ENCODE measurements around the gene TRNP1.

The TRNP1 gene

DNA sequence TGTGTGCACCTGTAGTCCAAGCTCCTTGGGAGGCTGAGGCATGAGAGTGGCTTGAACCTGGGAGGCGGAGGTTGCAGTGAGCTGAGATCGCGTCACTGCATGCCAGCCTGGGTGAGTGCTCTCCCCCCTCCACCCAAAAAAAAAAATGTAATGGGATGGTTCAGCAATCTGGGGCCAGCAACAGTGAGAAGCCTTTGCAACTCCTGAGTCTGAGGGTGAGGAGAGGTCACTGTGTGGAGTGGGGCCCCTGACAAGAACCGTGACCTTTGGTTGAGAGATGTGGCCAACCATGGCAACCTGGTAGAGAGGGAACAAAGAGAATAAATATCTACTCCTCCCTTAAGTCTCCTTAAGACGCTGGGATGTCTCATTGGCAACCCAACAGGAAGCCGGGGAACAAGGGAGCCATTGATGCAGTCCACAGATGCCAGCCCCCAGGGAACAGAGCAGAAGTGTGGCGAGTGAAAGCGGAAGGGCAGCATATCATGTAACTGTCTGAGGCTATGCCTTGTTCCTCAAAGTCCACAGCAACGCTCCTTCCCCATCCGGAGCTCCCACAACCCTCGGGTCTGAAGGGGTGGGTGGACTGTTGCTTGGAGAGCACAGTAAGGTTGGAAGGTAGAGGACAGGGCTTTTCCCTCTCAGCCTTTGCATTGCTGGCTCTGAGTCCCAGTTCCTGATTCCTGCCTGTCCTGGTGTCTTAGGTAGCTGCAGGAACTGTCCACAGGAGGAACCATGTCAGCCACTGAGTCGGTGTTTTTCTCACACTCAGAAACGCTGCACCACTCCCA, 8.3 kb downstream of the TRNP1 start:
- no peak for DNase-seq (ENCODE audit: low spot score)

DNA sequence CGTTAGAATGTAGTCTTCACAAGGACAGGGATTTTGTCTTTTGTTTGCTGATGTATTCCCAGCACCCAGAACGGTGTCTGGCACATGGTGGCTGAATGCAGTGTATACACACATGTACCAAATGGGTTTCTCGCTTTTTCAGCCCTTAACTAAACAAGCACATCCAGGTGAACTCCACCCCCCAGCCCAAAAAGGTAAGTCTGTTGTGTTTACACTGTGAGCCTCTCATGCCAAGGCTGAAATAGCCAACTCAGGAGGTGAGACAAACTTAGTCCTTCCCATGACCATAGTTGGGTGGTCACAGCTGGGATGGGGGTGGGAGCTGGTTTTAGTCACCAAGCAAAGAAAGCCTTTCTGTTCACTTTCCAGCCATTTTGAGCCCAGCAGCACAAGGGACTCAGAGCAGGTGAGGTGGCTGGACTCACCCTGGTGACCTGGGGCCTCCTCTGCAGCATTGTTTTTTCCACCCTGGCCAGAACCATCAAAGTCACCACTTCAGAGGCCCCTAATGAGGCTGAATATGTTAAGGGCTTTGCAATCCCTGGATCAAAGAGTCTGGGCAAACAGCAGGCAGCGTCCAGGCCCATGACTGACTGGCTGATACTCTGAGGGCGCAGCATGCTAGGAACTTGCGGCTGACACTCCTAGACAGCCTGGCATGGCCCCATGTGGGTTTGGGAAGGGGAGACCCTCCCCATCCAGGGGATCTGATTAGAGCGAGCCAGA, 10.4 kb downstream of the TRNP1 start:
- DNase-seq (ENCODE audit: low spot score): no peak

DNA sequence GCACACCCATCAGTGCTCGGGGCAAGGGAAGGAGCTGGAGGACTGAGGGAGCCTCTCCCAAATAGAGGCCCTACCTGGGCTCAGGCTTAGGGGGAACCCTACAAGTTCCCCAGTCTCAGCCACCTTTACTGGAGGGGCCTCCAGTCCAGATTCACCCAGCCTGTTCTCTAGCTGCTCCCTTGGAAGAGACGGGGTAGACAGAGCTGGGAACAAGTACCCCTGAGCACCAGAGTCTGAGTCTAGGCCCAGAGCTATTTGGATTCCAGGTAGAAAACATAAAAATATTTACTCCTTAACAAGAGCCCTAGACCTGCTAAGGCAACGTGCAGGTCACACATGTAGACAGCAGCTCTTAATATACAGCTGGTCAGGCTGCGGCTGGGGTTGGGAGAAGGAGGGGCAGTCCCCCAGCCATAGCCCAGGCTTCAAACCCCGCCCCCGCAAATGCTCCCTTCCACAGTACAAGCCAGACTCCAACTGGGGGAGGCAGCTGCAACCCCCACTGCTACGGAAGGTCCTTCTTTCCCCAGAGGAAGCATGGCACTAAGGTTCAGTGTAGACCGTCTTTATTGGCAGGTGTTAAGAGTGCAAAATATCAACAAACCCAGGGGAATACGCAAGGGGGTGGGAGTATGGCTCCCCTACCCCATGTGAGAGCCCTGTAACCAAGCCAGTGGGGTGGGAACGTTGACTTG, 11.1 kb downstream of the TRNP1 start:
- DNase-seq (ENCODE audit: low spot score): no peak

DNA sequence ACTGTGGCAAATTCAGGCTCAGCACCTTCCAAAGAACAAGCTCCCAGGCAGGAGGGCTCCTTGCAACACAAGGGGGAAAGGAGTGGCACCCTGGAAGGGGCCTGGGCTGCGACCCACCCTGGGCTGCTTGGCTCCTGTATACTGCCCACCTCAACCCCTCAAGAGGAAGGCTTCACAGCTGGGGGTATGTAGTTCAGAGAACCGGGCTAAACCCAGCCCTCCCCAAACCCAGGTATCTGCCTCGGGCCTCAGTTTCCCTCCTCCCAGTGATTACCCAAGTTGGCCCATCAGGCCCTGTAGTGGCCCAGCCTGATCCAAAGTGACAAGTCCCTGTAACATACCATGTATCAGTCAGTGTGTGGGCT, 11.7 kb downstream of the TRNP1 start:
- no peak for DNase-seq (ENCODE audit: low spot score)

DNA sequence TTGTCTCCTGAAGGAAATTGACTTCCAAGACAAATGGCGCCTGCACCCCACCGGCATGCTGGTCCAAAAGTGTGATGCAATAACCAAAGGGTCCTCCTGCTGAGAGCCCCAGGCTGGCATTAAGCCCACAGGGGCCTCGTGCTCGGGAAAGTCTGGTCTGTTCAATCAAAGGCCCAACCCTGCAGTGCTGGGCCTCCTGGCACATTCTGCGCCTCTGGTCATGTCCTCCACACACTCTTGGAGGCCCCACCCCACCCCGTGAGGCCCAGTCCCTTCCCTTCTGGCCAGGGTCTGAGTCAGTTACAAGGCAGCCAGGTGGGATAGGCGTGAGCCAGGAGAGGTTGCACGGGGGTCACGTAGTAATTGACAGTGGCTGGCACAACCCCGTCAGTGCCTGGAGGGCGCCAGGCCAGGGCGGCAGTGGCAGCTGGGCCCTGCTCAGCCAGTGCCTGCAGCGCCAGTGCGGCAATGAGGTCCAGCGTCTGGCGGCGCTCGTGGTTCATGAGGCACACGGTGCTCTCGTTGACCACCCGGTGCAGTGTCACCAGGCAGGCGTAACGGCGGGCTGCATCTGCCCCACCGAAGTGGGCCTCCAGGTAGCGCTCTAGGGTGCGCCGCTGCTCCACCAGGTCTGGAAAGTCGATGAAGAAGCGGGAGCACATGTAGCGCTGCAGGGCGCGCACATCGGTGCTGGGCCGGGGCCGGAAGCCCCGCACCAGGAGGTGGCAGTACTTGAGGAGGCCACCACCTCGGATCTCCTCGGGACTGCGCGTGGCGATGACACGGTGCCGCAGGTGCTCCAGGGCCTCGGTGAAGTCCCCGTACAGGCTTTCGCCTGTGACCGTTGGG, 12.4 kb downstream of the TRNP1 start:
- DNase-seq (ENCODE audit: low spot score): no peak

DNA sequence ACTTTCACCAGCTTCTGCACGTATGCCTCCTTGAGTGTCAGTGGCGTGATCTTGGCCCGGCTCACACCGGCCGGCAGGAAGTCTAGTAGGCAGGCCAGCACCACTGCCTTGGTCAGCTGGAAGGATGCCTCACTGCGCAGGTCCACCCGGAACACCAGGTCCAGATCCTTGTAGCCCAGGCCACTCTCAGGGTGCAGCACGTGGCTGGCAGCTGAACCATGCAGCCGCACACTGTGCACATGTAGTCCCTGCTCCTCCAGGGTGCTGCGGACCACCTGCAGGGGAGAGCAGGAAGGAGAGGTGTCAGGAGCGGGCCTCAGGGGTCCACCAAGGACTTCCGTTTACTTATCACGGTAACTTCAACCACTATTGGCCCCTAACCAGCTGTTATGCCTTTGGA, 13.2 kb downstream of the TRNP1 start:
- DNase-seq (ENCODE audit: low spot score): no peak

DNA sequence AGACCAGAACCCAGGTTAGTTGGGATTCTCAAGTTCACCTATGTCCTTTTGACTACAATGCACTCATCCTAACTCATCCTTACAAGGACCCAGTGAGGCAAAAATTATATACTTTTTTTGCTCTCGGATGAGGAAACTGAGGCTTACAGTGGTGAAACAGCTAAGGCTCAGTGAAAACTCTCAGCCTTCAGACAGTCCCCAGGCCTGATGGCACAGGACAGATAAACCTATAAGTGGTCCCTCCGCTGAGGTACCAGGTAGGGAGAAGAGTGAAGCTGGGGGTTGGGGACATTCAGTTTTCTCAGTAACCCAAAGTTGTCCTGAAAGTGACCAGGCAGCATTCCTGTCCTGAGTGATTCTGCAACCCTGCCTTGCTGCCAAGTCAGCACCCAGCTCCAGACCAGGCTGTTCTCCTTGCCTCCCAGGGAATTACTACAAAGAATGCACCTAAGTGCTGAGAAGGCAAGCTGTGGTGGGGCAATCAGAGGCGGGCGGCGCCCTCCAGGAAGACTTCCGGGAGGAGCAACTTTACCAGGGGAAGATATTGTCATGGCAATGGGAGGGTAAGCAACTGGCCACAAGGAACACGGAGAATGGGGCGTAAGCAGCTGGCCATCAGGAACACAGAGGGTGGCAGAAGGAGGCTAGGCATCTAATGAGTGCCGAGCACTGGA, 14.6 kb downstream of the TRNP1 start:
- DNase-seq (ENCODE audit: low spot score): no peak

DNA sequence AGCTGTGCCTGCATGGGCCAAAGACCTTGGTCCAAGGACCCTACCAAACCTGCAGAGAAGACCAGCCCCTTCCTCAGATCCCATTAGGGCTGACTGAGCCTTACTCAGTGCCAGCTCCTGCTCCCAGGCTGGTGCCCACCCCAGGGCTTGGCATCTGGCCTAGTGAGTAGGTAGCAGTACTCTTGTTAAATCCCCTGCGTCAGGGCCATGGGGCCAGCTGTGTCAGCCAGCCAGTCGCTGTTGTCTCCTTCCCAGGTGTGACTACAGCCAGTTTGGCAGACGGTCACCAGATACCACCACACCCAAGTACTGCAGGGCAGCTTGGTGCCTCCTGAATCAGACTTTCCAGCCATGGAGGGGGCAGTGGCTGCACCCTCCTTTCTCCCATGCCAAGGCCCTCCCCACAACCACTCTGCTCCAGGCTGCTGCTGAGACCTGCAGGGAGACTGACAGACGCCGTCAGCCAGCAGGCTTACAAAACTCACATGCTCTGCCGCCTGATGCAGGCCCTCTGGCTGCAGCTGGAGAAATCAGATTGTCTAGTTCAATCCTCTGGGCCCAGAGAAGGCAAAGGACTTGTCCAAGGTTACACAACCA, 16.2 kb downstream of the TRNP1 start:
- DNase-seq (ENCODE audit: low spot score): no peak

DNA sequence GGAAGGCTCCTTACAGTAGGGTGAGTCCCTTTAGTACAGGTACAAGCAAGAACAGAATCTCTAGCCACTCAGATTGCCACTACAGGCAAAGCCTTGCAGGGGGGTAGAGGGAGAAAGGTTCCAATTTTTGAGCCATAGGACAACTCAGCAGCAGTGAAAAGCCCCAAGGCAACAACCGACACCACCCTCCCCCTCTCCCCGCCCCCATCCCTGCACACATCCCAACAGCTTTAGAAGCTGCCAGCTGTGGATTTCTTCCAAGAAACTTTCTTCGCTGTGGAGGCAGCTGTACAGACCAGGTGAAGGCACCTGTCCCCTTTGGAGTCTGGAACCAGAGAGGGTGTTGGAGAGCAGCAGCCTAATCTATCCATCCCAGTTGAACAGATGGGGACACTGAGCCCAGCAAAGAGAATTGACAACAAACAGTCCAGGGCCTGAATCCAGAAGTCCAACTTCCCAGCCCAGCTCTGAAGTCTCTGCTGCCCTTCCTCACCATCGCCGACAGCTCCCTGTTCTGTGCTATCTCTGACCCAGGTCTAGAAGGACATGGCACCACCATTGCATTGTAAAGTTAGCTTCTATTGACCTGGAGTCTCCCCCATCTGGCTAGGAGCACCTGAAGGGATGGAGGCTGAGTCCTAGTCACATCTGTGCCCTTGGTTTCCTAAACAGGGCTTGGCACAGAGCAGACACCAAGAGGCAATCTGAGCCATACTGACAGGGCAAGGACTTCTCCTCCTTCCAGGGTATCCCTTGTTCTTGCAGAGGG, 16.9 kb downstream of the TRNP1 start:
- no peak for DNase-seq (ENCODE audit: low spot score)

DNA sequence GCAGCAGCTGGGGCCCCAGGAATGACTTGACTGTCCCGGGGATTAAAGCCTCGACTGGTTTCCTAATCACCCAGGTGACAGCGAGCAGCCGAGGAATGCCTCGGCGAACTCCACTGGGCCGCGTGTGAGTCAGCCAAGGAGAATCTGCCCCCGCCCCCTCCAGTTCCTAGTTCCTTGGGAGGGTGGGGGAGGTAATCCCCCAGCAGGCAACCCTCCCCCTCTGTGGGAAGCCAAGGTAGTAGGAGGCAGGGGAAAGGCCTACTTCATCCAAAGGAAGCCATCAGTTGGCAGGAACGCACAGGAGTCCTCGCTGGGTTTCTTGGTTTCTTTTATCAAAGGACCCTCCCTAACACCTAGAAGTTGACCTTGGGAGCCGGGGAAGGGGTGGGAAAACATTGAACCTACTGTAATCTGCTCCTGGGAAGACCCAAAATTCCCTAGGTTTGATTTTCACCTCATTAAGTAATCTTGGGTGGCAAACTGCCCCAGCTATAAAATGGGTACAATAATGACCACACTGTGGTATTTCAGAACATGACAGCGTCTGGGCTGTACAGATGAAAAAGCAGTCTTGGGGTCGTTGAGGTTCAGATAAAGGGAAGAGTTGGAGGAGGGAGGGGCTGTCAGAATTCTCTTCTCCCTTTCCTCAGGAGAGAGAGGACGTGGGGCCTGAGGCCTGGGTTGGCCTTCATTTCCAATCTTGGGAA, 17.7 kb downstream of the TRNP1 start:
- DNase-seq (ENCODE audit: low spot score): no peak

DNA sequence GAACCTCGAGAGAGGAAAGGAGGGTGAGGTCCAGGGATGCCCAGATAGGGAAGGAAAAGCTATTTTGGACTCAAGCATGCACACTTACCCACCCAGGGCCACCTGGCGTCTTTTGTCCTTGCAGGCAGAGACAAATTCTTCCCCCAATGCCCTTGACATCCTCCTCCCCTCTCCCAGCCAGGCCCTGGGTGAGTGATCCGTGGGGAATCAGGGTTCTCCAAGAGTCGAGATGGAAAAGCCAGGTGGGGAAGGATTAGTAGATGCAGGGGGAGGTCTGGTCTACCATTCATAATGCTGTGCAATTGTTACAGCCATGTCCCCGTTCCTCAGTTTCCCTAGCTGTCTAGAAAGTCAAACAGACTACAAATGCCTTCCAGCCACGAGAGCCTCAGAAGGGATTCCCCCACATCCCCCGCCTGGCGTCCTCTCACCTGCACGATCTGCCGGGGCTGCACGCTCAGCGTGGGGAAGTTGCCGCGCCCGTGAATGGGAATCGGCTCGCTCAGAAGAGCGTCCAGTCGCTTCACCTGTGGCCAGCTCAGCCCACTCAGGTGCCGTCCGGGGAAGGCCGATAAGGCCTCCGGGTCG, 18.6 kb downstream of the TRNP1 start:
- no peak for DNase-seq (ENCODE audit: low spot score)

DNA sequence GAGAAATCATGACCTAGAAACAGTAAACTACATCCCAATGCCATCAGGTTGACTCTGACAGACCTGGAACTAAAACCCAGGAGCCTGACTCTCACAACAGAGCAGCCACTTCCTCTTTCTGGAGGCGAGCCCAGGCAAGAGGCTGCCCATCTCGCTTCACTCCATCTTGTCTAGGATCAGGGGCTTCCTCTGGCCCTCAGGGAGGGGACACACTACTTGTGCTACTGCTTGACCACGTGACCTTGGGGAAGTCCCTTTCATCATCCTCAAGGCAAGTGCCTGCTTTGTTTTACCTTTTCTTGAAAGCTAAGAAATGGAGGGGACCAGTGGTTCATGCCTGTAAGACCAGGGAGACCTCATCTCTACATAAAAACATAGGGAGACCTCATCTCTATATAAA, 21.8 kb downstream of the TRNP1 start:
- no peak for DNase-seq (ENCODE audit: low spot score)

DNA sequence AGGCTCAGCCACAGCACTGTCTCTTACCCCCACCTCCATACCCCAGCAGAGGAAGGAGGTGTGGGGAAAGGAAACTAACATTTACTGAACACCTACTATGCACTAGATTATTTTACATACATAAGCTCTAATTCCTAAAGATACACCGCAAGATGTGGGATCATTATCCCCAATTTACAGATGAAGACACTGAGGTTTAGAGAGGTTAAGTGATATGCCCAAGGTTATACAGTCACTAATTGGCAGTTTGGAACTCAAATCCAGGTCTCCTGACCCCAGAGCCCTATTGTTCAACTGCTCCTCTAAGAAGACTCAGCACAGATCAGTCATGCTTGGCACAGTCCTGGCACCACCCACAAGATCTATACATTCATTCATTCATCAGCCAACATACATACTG, 22.9 kb downstream of the TRNP1 start:
- DNase-seq (ENCODE audit: low spot score): no peak

DNA sequence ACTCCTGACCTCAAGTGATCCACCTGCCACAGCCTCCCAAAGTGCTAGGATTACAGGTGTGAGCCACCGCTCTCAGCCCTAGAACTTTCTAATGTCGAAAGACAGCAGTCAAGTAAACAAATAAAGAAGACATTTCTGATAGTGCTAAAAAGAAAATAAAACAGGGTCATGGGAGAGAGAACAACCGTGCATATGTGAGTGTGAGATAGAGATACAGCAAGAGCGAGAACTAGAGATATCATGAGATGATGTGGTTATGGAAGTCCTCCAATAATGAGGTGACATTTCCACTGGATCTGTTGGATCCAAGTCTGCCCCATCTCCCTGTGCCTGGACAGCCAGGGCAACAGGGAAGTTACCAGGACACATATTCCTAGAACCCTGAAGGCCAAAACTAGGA, 23.7 kb downstream of the TRNP1 start:
- DNase-seq (ENCODE audit: low spot score): no peak

DNA sequence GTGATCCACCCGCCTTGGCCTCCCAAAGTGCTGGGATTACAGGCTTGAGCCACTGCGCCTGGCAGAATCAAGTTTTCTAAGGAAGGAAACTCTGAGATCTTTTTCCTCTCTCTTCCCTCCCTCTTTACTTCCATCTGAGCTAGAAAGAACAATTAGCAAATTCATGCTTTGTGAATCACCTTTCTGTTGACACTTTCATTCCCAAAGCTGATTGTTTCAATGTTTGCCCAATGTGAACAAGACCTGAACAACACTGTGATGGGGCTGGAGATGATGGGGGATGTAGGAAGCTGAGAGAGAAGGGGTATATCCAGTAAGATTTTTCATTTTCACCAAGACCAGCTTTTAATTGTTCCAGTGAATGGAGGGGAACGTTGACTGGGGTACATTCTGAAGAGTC, 24.8 kb downstream of the TRNP1 start:
- no peak for DNase-seq (ENCODE audit: low spot score)

DNA sequence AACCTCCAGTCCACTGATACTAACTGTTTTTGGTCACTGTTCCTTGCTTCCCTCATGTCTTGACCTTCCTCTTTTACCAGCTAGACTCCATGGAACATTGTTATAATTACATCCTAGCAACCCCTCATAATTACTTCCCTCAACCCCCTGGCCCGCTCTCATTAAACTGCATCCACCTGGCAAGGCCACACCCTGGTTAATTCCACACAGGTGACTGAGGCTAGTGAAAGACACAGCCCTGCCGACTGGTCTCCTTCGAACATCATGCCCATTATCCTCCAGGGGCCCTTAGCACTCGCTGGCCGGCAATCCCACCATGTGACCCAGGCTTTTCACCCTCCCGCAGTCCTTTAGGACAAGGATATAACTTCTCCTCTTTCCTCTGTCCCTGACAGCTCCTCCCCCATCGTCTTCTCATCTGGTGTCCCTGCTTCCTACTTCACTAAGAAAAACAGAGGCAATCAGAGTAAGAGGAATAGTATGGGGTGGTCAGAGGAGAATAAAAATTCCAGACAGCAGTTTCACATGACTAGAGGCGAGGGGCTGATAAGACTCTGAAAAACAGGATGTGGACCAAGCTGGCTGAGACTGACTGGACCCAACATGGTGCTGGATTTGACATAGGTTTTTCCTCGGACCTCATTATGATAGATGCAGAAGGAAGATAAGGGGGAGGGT, 28.0 kb downstream of the TRNP1 start:
- no peak for DNase-seq (ENCODE audit: low spot score)

DNA sequence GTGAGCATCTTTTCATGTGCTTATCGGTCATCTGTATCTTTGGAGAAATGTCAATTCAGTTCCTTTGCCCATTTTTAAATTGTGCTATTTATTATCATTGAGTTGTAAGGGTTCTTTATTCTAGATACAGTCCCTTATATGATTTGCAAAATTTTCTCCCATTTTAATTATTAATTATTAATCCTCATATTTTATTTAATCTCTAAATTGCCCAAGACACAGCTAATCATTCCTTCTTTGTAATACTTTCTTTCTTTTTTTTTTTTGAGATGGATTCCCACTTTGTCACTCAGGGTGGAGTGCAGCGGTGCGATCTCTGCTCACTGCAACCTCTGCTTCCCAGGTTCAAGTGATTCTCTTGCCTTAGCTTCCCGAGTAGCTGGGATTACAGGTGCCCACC, 32.2 kb downstream of the TRNP1 start:
- DNase-seq (ENCODE audit: low spot score): no peak

DNA sequence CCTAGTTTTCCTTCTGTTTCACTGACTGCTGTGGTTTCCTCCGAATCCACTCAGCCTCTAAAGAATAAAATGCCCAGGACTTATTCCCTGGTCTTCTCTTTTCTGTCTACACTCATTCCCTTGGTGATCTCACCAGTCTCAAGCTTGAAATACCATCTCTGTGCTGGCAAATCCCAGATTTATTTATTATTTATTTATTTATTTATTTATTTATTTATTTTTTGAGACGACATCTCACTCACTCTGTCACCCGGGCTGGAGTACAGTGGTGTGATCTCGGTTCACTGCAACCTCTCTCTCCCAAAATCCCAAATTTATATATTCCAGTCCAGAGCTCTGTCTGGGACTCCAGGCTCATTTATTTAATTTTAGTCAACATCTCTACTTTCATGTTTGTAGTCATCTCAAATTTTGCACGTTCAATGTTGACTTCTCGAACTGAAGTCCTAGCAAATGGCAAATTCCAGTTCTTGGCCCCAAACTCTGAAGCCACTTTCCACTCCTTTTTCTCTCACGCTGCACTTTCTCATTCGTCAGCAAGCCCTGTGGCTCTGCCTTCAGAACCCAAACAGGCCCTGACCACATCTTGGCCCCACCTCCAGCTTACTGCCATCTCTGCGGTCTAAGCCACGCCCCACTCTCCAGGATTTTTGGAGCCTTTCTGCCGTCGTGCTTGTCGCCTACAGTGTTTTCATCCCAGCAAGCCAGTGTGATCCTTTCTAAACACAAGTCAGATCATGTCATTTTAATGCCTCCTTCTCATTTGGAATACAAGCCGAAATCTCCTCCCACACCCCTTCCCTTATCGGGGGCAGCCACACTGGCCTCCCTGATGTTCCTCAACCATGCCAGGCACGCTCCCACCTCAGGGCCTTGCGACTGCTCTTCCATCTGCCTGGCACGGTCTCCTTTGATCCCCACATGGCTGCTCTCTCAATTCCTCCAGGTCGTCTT, 33.4 kb downstream of the TRNP1 start:
- no peak for DNase-seq (ENCODE audit: low spot score)

Data from left forelimb (tissue), 1 donor.